ENCODE results near the gene C1QTNF9. TPM values are rescaled to one million over a fixed set of nuclear protein-coding genes. Genes with fewer than 3 reads are reported as not detected.

Gene C1QTNF9
- total and polyA plus RNA-seq, 9 of the 15 experiments (the other 6 are each of a cell fraction or from before 2014, with no cell fraction given), result not detected

GRCh38 chr13:24323036-24323738 is 13.8 kb downstream of the C1QTNF9 start:
- no TSS peak for BruUV-seq (replicated peaks)
- H3K9me3 ChIP-seq (replicated peaks; ENCODE audit: control insufficient read depth, insufficient read depth, low read depth, low read length), result no peaks in the 10 kb centered on the region
- no peaks in the 10 kb centered on the region for H3K9me1 ChIP-seq (ENCODE audit: control insufficient read depth, insufficient read depth, low read length)
- H3K27me3 ChIP-seq (ENCODE audit: control insufficient read depth in 2 of 2, insufficient read depth in 2 of 2, low read length in 2 of 2), result no peaks in the 10 kb centered on the region; a peak in 1 of 5 replicates
- ATAC-seq (no peak), FAIRE-seq (no peak), DNase-seq (ENCODE audit: extremely low read depth in 1 of 4, low spot score in 3 of 4) (no peak)
- no peak overlapping the region for H3K4me3 ChIP-seq
- H3K79me2 ChIP-seq (ENCODE audit: control insufficient read depth, insufficient read depth, low read length), result no peaks in the 10 kb centered on the region
- no peaks in the 10 kb centered on the region for H3K4me1 ChIP-seq (replicated peaks in 1 of 2; ENCODE audit: control insufficient read depth in 2 of 2, insufficient read depth in 2 of 2, low read length in 2 of 2)
- H3K36me3 ChIP-seq (ENCODE audit: control insufficient read depth, insufficient read depth, low read length), result no peaks in the 10 kb centered on the region
- intact Hi-C loops (cut with micrococcal nuclease), result no loop called here
- in situ Hi-C loops (cut with MboI), result no loop called here
- no peak overlapping the region for H3K4me2 ChIP-seq (ENCODE audit: insufficient read depth, low read length)
- CTCF ChIA-PET (ENCODE audit: low intra/inter-chr PET ratio), result no interaction called here
- WGBS (ENCODE audit: insufficient coverage, low coverage, missing lambda C conversion rate), result 2% methylated on average over 22 of the region's 28 CpGs
- H3K27ac ChIP-seq (ENCODE audit: extremely low read depth, low read depth, low read length), result no peak overlapping the region
- POLR2A ChIA-PET, result no interaction called here
- no peaks in the 10 kb centered on the region for H4K20me1 ChIP-seq (replicated peaks; ENCODE audit: control insufficient read depth, insufficient read depth, low read length)
- no peak overlapping the region for H2AFZ ChIP-seq (ENCODE audit: low read depth, low read length)
- H3K9ac ChIP-seq (ENCODE audit: insufficient read depth in 1 of 2, low read depth in 2 of 2, low read length in 2 of 2), result no peak overlapping the region
- no peak for TF ChIP-seq GATAD2A (IDR thresholded peaks at IDR 0.05)
- no peak for TF ChIP-seq ZFP30 (CRISPR knock-in tag; IDR thresholded peaks at IDR 0.05; ENCODE audit: borderline replicate concordance)
- TF ChIP-seq PHF8 (IDR thresholded peaks at IDR 0.05; ENCODE audit: borderline replicate concordance, low read length), result no peak
- no peak for TF ChIP-seq SRSF7 (optimal IDR thresholded peaks at IDR 0.05; ENCODE audit: low read depth, low read length)
- TF ChIP-seq TAF9B (IDR thresholded peaks at IDR 0.05; ENCODE audit: partially characterized antibody), result no peak
- no peak for TF ChIP-seq PPARD (CRISPR knock-in tag; IDR thresholded peaks at IDR 0.05)
- no peak for TF ChIP-seq CREM (IDR thresholded peaks at IDR 0.05; ENCODE audit: low read depth)
- TF ChIP-seq ZNF76 (CRISPR knock-in tag; IDR thresholded peaks at IDR 0.05; ENCODE audit: borderline replicate concordance), result no peak
- no peak for TF ChIP-seq KDM4B (IDR thresholded peaks at IDR 0.05; ENCODE audit: borderline replicate concordance in 2 of 2, low read depth in 1 of 2)
- TF ChIP-seq, protein P1, sequence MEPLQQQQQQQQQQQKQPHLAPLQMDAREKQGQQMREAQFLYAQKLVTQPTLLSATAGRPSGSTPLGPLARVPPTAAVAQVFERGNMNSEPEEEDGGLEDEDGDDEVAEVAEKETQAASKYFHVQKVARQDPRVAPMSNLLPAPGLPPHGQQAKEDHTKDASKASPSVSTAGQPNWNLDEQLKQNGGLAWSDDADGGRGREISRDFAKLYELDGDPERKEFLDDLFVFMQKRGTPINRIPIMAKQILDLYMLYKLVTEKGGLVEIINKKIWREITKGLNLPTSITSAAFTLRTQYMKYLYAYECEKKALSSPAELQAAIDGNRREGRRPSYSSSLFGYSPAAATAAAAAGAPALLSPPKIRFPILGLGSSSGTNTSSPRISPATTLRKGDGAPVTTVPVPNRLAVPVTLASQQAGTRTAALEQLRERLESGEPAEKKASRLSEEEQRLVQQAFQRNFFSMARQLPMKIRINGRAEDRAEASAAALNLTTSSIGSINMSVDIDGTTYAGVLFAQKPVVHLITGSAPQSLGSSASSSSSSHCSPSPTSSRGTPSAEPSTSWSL (CRISPR knock-in tag; IDR thresholded peaks at IDR 0.05; ENCODE audit: borderline replicate concordance), result no peak
- no peak for TF ChIP-seq ZNF165 (CRISPR knock-in tag; IDR thresholded peaks at IDR 0.05; ENCODE audit: borderline replicate concordance)
- TF ChIP-seq, protein P2, sequence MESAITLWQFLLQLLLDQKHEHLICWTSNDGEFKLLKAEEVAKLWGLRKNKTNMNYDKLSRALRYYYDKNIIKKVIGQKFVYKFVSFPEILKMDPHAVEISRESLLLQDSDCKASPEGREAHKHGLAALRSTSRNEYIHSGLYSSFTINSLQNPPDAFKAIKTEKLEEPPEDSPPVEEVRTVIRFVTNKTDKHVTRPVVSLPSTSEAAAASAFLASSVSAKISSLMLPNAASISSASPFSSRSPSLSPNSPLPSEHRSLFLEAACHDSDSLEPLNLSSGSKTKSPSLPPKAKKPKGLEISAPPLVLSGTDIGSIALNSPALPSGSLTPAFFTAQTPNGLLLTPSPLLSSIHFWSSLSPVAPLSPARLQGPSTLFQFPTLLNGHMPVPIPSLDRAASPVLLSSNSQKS (CRISPR knock-in tag; IDR thresholded peaks at IDR 0.05), result no peak
